ENCODE measurements around the gene MAP1B.

MAP1B gene

DNA sequence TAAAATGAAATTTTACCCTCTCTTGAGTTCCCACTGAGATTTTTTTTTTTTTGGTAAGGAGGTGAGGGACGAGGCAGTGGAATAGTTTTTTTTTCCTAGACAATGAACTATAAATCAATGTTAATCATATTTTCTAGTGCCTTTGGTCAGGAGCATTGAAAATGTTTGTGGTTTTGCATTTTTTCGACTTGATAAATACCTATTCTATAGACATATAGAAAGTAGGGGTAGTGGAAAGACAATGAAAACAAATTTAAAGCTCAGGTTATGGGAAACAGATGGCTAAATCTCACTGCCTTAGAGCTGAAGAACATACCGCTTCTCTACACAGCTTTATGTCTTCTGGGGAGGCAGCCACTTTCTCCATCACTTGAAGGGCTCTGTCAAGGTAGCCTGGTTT, 118.5 kb downstream of the MAP1B start:
- DNase-seq = no peak

DNA sequence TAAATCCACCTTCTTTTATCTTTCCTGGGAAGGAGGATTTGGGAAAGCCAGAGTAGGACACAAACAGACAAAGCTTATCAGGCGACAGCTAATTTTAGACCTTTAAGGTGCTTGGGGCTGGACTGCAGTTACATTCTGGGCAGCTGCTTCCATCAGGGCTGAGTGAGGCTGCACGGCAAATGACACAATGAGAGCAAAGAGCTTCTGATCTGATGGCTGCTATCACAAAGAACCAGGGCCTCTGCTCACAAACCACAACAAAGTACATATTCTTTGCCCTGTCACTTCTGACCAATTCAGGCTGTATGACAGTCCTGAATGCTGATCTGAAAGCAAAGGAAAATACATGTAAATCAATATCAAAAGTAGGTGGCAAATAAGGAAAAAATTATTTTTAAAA, 119.7 kb downstream of the MAP1B start:
- peak in 2 of 14 donors; percentile 7 to 11 for DNase-seq

DNA sequence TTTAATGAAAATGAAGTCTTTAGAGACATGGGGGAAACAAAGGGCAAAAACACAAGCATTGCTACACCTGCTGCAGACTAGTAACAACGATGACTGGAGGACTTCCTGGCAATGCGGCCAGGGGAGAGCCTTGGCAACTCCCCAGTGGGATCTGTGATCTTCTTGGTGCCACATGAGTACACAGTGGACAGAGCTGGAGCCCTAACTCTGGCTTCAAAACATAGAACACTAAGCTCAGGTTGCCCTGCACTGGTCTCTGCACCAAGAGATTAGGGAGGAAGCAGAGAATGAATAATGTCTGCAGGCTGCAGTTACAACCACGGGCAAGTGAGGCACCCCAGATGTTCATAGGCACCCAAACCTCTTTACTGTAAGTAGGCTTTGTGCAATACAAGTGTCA, 121.7 kb downstream of the MAP1B start:
- peak in 1 of 14 donors; percentile 10 for DNase-seq

DNA sequence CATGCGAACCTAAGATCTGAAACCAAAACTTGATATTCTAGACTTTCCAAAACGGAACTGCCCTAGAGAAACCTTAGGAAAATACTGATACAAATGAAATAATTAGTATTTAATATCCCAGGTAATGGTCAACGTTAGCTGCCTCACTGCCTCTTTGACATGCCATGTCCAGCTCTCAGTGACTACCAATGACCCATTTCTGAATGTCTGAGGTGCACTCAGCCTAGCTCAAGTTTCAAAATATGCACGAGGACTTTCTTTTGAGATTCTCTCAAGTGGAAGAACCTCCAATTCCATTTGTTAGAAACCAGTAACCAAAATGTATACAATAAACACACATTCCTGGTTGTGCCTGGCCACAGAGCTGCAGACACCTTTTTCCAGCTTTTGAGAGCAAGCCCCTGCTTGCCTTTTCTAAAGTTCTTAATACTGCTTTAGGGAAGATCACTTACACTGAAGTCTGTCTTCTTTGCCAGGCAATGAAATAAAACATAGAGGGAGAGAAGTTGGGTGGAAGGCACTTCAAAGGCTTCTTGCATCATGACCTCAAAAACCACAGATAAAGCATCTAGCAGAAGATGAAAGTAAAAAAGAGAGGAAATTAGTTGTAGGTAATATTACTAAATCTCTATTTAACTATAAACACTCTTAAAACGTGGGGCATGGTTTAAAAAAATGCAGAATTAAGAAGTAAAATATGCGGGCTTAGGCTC, 124.9 kb downstream of the MAP1B start:
- DNase-seq = no peak

DNA sequence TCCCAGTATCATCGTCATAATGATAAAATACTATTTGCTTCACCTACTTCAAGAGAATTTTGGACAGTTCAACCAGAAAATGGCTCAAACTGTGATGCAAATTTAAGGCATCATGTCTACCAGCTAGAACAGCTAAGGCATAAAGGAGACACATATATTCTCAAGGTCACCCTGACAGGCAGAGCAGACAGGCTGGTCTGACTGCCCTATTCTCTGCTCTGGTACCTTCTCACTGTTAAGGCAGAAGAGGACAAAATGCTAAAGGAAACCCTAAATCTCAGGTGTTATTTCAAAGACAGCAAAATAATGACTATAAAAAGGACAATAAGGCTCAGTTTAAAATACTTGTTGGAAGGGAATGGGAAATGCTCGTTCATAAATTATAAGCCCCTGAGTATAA, 125.6 kb downstream of the MAP1B start:
- no peak for DNase-seq

DNA sequence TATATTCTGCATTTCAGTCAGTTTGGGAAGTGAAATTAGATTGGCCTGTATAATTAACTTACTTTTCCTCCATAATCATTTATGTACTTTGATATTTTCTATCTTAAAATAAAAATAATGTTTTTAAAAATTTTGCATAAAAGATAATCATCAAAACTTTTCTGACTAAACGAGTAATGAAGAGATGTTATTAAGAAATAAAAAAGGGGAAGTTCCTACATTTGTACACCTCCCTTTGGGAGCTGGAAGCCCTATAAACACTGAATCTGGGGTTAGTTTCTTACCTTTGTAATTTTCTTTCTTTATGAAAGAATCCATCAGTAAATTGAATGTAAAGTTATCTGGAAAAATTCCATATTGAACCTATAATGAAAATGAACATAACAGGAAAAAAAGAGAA, 126.6 kb downstream of the MAP1B start:
- no peak for DNase-seq

DNA sequence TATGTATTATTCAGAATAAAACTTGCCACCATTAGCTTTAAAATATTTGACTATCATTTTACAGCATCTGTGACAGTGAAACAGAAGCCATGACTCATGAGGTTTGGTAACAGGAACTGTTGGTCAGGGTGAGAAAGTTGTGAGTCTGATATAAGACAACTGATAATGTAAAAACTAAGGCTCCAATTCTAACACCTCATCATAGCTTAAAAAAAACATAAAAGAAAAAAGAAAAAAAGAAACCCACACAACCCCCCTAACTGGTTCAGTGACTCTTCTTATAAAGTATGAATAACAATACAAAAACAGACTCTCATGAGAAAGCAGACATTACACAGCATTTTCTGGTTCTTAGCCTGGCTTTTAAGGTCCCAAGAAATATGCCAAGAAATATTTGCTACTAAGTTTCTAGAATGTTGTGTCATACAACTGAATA, 127.0 kb downstream of the MAP1B start:
- DNase-seq = no peak

DNA sequence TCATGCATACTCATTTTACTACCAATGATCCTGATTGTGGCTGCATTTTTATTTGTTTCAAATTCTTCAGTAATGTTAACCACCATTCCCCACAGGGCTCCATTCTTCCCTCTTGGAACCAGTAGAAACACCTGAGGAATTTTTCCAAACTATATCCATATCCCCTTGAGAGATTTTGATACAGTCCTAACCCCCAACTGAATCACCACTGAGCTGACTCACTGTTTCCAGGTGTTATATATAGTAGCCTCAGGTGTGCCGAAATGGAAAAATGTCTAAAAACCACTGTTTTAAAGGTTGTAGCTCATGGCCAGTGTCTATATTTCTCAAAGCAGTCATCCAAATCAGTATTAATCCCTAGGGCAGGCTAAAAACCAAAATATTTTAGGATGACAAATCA, 127.6 kb downstream of the MAP1B start:
- no peak for DNase-seq

DNA sequence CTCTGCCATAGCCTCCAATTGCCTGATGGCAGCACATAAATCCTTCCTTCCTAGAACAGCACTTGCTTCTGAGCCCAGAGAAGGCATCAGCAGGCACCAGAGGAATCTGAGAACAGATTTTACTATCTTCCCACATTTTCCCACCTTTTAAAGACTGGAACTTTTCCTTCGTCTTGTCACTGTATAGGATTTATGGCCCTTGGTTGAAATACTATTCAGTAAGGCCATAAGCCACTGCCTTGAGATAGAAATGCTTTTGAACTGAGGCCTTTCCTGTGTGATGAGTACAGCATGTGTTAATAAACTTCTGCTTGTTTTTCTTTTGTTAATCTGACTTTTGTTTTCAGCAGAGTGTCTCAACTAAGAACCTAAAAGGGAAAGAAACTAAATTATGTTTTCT, 128.4 kb downstream of the MAP1B start:
- no peak for DNase-seq

DNA sequence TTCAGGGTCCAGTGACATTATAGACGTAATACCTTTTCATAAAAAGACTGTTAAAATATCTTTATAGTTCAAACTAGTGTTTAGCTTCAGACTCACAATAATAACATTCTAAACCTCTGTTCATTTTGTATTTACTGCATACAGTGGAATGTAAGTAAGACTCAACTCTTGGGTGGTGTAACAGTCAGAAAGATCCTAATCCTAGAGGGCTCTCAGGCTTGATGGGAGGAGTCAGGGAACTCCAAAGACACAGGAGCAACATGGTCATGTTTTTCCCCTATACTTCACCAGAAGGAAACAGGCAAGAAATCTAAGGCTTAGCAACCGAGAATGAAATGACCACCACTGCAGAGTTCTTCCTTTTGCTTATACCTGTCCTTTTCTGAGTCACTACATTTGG, 130.1 kb downstream of the MAP1B start:
- DNase-seq = no peak

DNA sequence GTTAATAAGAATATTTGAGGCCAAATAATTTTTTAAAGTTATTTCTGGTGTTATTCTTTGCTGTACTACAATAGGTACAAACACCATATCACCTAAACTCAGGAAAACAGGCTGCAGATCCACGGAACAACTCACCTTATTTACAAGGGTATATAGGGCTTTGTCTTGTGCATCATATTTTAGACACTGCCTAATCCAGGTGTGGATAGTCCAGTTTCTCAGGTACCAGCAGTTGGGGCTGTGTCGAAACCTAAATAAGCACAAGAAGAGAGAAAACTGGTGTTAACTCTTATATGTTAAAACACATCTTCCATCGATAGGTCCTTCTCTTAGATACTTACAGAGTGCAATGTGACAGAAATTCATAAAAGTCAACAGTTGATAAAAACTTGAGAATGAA, 130.6 kb downstream of the MAP1B start:
- DNase-seq = no peak

DNA sequence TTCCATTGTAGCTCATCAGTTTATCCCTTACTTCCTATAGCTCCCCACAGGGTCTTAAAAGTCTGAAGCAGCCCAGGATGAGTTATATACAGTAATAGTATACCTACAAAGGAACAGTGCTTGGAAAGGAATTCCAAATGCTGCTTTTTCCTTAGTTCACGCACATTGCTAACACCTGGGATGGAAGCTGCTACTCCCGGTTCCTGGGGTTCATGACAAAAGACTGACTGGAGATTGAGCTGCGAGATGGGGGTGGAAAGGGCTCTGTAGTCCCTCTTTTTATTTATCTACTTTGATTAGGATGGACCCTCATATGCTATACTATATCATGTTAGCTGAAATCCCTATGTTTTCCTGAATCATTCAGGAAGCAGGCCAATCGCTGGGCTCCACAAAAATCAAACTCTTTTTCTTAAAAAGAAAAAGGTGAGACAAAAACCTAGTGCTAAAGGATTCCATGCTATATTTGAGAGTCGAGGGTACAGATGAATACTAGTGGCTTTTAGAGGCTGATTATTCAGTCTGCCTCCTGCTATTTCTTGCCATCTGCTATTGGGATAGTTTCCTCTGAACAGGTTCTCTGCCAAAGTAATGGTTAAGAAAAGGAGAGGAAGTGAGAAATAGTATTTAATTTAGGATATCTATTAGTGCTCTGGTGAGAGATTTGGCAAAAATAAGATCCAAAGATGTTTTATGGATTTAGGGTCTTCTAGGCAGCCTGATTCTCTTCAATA, 131.6 kb downstream of the MAP1B start:
- peak in 1 of 14 donors; percentile 78 for DNase-seq

DNA sequence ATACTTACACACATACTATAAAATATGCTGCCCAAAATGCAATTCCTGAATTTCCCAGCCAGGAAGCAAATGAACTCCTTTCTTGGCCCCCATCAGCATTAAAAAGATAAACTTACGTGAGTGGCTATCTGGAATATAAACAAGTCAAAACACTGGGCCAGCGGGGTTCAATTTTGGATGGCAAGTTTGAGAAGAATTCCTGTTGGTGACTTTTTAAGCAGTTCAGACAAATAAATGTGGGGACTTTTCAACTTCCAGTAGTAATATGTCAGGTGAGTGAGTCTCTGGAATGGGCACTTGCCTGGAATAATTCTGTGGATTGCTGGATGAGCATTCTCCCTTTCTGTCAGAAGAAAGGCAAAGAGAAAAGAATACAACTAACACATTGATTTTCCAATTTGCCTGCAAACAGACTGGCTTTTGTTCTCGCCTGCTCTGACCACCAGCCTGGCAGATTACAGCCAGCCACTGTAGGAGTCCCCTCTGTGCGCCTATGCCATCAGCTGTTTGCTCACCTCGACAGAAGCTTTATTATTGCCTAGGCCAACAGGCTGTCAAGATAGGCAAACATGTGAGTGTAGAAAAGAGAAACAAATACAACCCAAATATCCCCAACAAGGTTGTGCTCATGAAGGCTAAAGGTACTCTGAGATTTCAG, 134.2 kb downstream of the MAP1B start:
- peak in 12 of 14 donors; percentile 19 to 81 (median 53) for DNase-seq

DNA sequence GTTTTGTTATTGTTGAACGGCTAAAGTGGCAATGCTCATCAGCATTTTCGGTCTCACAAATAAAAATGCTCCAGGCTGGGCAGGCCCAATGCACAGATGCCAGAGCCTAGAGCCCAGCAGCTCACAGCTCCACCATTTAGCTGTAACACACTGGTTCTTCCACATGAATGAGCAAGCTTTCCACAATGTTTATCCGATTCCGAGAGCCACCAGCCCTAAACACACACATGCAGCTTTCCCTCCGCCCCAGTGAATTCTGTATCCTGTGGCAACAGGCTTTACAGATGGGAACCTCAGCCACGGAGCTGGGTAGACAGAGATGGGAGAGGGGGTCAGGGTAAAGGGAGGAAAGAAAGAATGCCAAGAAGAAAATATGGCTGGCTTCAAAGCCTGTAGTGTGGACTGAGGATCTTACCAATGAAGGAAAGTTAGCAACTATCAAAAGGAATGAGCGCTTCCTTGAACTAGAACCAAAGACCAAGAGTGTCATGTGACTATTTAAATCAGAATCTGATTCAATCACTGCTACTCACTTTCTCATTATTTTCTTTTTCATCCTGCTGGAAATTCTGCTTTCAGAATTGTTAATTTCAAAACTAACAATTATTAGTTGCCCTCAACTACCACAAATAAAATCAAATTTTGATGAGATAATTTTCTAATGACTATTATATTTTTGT, 135.7 kb downstream of the MAP1B start:
- DNase-seq = peak in 5 of 14 donors; percentile 23 to 84 (median 29)

DNA sequence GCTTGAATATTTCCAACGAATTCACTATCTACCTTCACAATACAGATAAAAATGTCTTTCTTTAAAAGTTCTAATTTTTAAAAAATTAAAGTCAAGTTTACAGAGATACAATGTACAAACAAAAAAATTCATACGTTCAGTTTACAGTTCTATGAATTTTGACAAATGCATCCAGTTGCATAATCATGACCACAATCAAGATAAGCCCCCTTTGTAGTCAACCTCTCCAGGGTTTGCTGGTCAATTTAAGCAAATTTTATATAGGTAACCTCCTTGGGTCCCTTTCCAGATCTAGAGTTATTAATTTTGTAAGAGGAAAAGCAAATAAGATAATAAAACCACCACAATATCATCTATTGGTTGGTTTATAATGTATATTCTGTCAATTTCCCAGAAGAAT, 136.4 kb downstream of the MAP1B start:
- no peak for DNase-seq

DNA sequence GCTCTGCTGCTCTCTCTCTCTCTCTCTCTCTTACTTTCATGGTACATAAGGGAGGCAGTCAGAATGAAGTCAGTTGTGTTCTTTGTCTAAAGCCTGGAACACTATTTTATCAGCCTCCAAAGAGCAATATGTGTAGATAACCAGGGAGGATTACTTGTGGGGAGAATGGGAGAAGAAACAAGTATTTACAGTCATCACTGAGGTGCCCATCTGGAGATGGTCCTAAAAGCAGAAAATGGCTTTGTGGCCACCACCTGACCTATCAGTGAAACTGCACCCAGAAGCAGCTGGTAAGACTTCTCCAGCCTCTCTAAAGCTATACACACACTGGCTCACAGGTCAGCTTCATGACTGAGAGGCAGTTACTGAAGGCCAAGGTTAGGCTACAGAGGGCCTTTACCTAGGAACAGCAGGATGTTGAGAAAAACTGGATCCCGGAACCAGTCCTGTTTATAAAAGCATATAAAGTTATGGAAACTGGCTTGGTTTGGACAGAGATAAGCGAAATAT, 137.6 kb downstream of the MAP1B start:
- DNase-seq = peak in 8 of 14 donors; percentile 18 to 78 (median 40)

DNA sequence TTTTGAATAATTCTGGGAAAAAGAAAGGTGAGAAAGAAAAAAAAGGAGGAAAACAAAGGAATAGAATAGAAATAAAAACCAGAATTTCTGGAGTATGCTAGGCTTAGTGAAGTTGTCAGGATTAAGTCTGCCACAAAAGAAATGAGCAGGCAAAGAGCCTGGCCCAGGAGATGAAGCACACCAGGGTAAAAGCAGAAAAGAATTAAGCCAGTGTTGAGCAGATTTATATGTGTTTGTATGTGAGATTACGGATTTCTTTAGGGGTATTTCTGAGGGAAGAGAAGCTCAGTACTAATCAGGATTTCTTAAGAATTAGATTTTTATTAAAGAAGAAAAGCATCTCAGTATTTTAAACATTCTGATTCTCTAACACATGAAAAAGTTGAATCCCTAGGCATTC, 138.3 kb downstream of the MAP1B start:
- DNase-seq = no peak

DNA sequence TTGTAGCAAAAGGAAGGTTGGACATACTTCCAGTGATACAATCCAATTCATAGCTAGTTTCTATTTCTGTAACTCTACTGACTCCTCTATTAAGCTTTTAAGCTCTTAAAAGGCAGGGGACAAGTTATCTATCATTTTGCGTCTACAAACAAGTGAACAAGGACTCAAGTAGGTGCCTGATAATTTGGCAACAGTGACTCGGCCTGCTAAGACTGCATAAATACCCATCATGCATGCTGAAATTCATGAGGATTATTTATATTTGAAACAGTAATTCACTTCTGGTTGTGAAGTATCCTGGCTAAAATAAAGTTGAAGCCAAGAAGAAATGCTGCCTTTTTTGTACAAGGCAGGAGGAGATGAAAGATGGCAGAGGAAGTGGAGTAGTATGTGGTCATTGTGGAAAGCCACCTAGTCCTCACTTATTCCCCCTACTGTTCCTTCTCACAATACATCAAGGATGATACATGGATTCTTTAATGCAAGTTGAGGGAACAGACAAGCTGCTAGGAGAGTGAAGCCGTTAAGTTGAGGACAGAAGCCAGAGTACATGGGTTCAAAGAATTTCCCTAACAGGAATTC, 138.8 kb downstream of the MAP1B start:
- no peak for DNase-seq

DNA sequence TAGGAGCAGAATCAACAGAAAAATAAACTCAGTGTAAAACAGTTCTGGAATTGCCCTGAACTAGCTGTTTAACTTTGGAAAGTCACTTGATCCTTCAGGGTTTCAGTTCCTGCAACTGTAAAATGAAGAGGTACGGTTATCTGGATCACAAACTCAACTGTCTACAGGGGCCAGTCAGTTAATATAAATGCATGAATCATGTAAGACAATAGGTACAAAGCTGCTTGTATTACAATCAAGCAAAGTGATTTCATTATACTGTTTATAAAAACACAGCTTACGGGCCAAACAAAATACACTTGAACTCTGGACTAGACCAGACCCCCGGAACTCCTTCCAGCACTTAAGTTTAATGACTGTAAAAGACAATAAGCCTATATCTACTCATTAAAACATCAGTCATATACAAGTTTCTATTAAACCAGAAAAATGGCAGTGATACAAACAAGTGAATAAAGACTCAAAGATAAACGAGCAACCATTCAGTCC, 139.7 kb downstream of the MAP1B start:
- no peak for DNase-seq

DNA sequence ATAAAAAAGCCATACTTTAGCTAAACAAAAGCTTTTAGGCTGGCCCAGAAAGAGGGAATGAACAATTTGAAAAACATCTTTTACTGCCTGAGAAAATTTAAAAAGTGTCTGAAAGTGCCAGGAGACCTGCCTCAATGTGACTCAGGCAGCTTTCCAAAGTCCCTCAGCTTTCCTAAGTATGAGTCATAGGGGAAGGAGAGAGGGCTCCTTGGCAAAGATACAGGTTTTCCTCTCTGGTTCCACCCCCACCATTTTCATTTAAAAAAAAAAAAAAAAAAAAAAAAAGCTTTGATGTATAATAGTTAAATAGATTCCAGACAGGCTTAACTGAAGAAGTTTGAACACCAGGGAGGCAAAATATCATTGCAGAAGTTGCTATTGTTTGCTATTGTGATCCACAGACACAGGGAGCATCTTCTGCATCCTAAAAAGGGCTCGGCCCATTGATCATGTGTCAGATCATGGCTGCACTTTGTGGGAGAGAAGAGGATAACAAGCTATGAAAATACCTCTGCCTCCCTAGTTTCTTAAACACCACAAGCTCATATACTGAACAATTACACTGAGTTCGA, 141.2 kb downstream of the MAP1B start:
- DNase-seq = peak in 2 of 14 donors; percentile 22 to 32

DNA sequence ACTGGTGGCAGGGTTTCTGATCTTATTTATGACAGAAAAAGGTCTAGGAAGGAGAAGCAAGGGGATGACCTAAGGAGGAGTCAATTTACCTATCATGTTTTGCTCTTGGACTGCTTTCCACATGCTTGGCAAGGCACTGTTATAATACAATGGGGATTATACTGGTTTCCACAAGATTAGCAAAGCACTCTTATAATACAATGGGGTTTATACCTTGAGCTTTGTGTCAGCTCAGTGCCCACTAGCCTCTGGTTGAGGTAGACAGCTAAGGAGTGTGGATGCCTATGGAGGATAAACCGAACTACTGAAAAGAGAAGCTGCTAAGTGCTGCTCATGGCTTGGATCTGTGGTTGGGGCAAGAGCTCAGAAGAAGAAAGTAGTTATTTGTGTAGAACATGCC, 144.1 kb downstream of the MAP1B start:
- DNase-seq = no peak

DNA sequence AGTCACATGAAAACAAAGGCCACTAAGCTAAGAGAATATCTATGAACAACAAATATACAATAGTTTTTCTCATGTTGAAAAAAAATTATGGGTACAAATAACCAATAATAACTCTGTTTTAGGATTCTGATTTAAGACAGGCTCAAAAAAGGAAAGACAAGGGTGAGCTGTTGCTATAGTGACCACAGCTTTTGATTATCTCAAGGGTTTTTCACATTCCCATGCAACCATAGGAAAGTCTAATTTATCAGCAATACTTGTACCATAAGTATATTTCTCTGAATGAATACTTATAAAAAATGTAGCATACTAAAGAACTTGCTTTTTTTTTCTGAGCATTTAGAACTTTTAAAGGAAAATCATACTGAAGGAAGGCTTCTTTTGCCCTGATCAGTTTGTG, 144.7 kb downstream of the MAP1B start:
- no peak for DNase-seq
